PC-9 (cell line): Measurements from ENCODE around the gene CACNA2D4. TPM values are rescaled to one million over a fixed set of nuclear protein-coding genes. Genes with fewer than 3 reads are reported as not detected.
A peak's percentile ranks its signal among the peaks of the same experiment; 100 is the strongest.

ENCODE experiments used
- BruUV-seq: library from RNA; stranded (reverse); fragments of 400-500 nt; replicated peaks from 2 replicates; lab custom pipeline; 2021; lab: Mats Ljungman, UMichigan
- CTCF ChIA-PET: fragments of 300-600 bp; sonication (Branson Sonifier 250); formaldehyde crosslinking; loops from one replicate; lab custom pipeline; 2022; ENCODE audit warnings: antibody characterized with exemption; lab: Charles Lee
- POLR2A ChIA-PET: fragments of 300-600 bp; sonication (Branson Sonifier 250); formaldehyde crosslinking; loops from one replicate; lab custom pipeline; 2022; ENCODE audit warnings: antibody characterized with exemption; ENCODE audit not compliant: unreplicated experiment; lab: Charles Lee
- DNase-seq, 2 experiments: peaks; one replicate each; pipeline versions ENCODE4 v3.0.0 to v3.0.0-alpha.2; 2015 to 2022; ENCODE audit warnings: mixed read lengths in 1 of 2
- H2AFZ ChIP-seq: fragments of 200-600 bp; sonication (generic); 2 replicates; pipeline ENCODE4 v1.8.1; 2017; ENCODE audit warnings: antibody characterized with exemption
- H3F3A ChIP-seq: fragments of 200-600 bp; sonication (generic); 2 replicates; pipeline ENCODE4 v1.8.1; 2017; ENCODE audit warnings: antibody characterized with exemption, mild to moderate bottlenecking, low read depth; ENCODE audit not compliant: insufficient read depth
- H3K27ac ChIP-seq: fragments of 200-600 bp; sonication (generic); 2 replicates; pipeline ENCODE4 v1.6.1; 2016; ENCODE audit warnings: mixed run types
- H3K27me3 ChIP-seq: fragments of 200-600 bp; sonication (generic); 2 replicates; pipeline ENCODE4 v1.6.1; 2016; ENCODE audit warnings: low read depth, mixed run types; ENCODE audit not compliant: insufficient read depth
- H3K36me3 ChIP-seq: fragments of 200-600 bp; sonication (generic); 2 replicates; pipeline ENCODE4 v1.6.1; 2016; ENCODE audit warnings: low read depth, mixed run types
- H3K4me1 ChIP-seq: fragments of 200-600 bp; sonication (generic); replicated peaks from 2 replicates; pipeline ENCODE4 v1.6.1; 2016; ENCODE audit warnings: mixed run types; ENCODE audit not compliant: insufficient read depth
- H3K4me2 ChIP-seq: fragments of 200-600 bp; sonication (generic); 2 replicates; pipeline ENCODE4 v1.6.1; 2017; ENCODE audit warnings: mixed run types
- H3K4me3 ChIP-seq: fragments of 200-600 bp; sonication (generic); 2 replicates; pipeline ENCODE4 v1.6.1; 2016; ENCODE audit warnings: mixed run types
- H3K79me2 ChIP-seq: fragments of 200-600 bp; sonication (generic); 2 replicates; pipeline ENCODE4 v1.6.1; 2017; ENCODE audit warnings: low read depth, mixed run types
- H3K9me2 ChIP-seq: fragments of 200-600 bp; sonication (generic); 2 replicates; pipeline ENCODE4 v1.8.1; 2017; ENCODE audit warnings: mild to moderate bottlenecking; ENCODE audit not compliant: insufficient read depth
- H3K9me3 ChIP-seq: fragments of 200-600 bp; sonication (generic); 2 replicates; pipeline ENCODE4 v1.8.1; 2016; ENCODE audit warnings: low read depth; ENCODE audit not compliant: insufficient read depth
- H4K20me1 ChIP-seq: fragments of 200-600 bp; sonication (generic); 2 replicates; pipeline ENCODE4 v1.8.1; 2017; ENCODE audit not compliant: insufficient read depth
- CTCF ChIP-seq: fragments of 200-600 bp; sonication (generic); conservative IDR thresholded peaks from 2 replicates; pipeline ENCODE4 v1.6.1; 2017; ENCODE audit warnings: mixed run types, antibody characterized with exemption, mild to moderate bottlenecking, moderate library complexity
- EZH2 ChIP-seq: fragments of 200-600 bp; sonication (generic); IDR thresholded peaks from 2 replicates; pipeline ENCODE4 v1.8.0; 2017; ENCODE audit warnings: antibody characterized with exemption, low read depth
- intact Hi-C: fragments of 100-400 bp; cut with micrococcal nuclease; formaldehyde crosslinking; loops from one replicate; pipeline ENCODE4 v1.10.0; 2022; ENCODE audit not compliant: unreplicated experiment
- total RNA-seq: library from RNA; stranded (reverse); gene quantifications from 2 replicates; pipeline ENCODE4 v1.2.3, GENCODE V29; 2021

Gene CACNA2D4
- total RNA-seq, 1 experiment from 2014 or later, result not detected

- H3K27me3 ChIP-seq, result no peaks in the 10 kb centered on the region
- H3K27ac ChIP-seq, result peak overlapping the region; percentile 4; the same call in 1 of the 2 replicates
- peaks cover 25% of the 10 kb centered on the region for H3K36me3 ChIP-seq
- peaks cover 88% of the 10 kb centered on the region for H3K79me2 ChIP-seq
- H4K20me1 ChIP-seq, result peaks cover 5% of the 10 kb centered on the region; the same call in 1 of the 2 replicates
- no peak overlapping the region for H2AFZ ChIP-seq
- no peak for TF ChIP-seq CTCF
- TF ChIP-seq EZH2, result no peak
- intact Hi-C loops, result no loop called here
- no peaks in the 10 kb centered on the region for H3K9me3 ChIP-seq
- H3K9me2 ChIP-seq, result no peaks in the 10 kb centered on the region
- DNase-seq, result peak in 1 of 2 experiments; percentile 4
- H3K4me3 ChIP-seq, result no peak overlapping the region
- POLR2A ChIA-PET, result no interaction called here
- CTCF ChIA-PET, result interaction anchor here (0.6 kb wide), 1 partner anchor 46 kb away, joined by 4 read pairs; no protein-coding TSS in a partner anchor
- H3K4me1 ChIP-seq, result peaks cover 21% of the 10 kb centered on the region
- H3F3A ChIP-seq, result peaks cover 32% of the 10 kb centered on the region; the same call in 1 of the 2 replicates
- BruUV-seq, result no TSS peak
- no peak overlapping the region for H3K4me2 ChIP-seq
These were observed 152.3 kb downstream of the CACNA2D4 start for GRCh38 chr12:1766110-1766509.

- Histone ChIP-seq H3K27me3 (no peaks in the 10 kb centered on the region), H3K9me3 (peaks cover 18% of the 10 kb centered on the region), H3K79me2 (peaks cover 80% of the 10 kb centered on the region), H3K4me3 (no peak overlapping the region), H3K4me1 (peaks cover 16% of the 10 kb centered on the region), H4K20me1 (peaks cover 3% of the 10 kb centered on the region; the same call in 1 of the 2 replicates), H3K9me2 (no peaks in the 10 kb centered on the region), H3K27ac (no peak overlapping the region), H3F3A (peaks cover 44% of the 10 kb centered on the region), H3K4me2 (no peak overlapping the region), H3K36me3 (peaks cover 44% of the 10 kb centered on the region), H2AFZ (no peak overlapping the region)
- no TSS peak for BruUV-seq
- POLR2A ChIA-PET, result no interaction called here
- TF ChIP-seq EZH2 (no peak), CTCF (no peak)
- CTCF ChIA-PET, result interaction anchor here (0.6 kb wide), 1 partner anchor 1068 kb away, joined by 3 read pairs; no protein-coding TSS in a partner anchor
- intact Hi-C loops, result no loop called here
- DNase-seq, result no peak
These were observed 155.3 kb downstream of the CACNA2D4 start for GRCh38 chr12:1763153-1763552.

- Histone ChIP-seq H3K9me2 (no peaks in the 10 kb centered on the region), H4K20me1 (no peaks in the 10 kb centered on the region), H3K27me3 (no peaks in the 10 kb centered on the region), H3K4me1 (peaks cover 16% of the 10 kb centered on the region; the same call in 1 of the 2 replicates), H2AFZ (no peak overlapping the region), H3K9me3 (peaks cover 18% of the 10 kb centered on the region), H3K36me3 (peaks cover 56% of the 10 kb centered on the region), H3K27ac (peak overlapping the region; percentile 85; the same call in 1 of the 2 replicates), H3K79me2 (peaks cover 77% of the 10 kb centered on the region), H3F3A (peaks cover 44% of the 10 kb centered on the region), H3K4me3 (no peak overlapping the region), H3K4me2 (no peak overlapping the region)
- intact Hi-C loops, result no loop called here
- DNase-seq, result peak in 1 of 2 experiments; percentile 15
- CTCF ChIA-PET, result no interaction called here
- TF ChIP-seq CTCF (no peak), EZH2 (no peak)
- BruUV-seq, result no TSS peak
- POLR2A ChIA-PET, result no interaction called here
These were observed 156.6 kb downstream of the CACNA2D4 start for GRCh38 chr12:1761857-1762256.
